ENCODE results near the gene PNCK. TPM values are rescaled to one million over a fixed set of nuclear protein-coding genes. Genes with fewer than 3 reads are reported as not detected.

Gene PNCK
- total and polyA plus RNA-seq, 9 donors = 0.93 to 10.6 (median 3.5) TPM

- H3K27ac ChIP-seq (ENCODE audit: low read length) = no peak within 1 kb of the TSS
- DNase-seq = peak; percentile 33
- WGBS (ENCODE audit: insufficient coverage) = 34% methylated on average over 43 of the region's 53 CpGs
- peaks cover 69% of the 10 kb centered on the region for H3K27me3 ChIP-seq (ENCODE audit: control insufficient read depth, insufficient read depth, low read length)
- H3K4me1 ChIP-seq (ENCODE audit: control insufficient read depth, insufficient read depth, low read length) = peaks cover 24% of the 10 kb centered on the region
- no peaks in the 10 kb centered on the region for H3K9me3 ChIP-seq (replicated peaks; ENCODE audit: control insufficient read depth, low read depth, low read length)
- H3K36me3 ChIP-seq (ENCODE audit: control insufficient read depth, insufficient read depth, low read length) = no peaks in the 10 kb centered on the region
- H3K4me3 ChIP-seq (ENCODE audit: low read length) = no peak within 1 kb of the TSS
Measured at GRCh38 chrX:153646620-153647373, 26.8 kb downstream of the PNCK start, which contains the start of gene DUSP9. Gene DUSP9 (plus strand): TSS chrX:153647203. CDS start chrX:153647954, 751 bp downstream.

- H3K9me3 ChIP-seq (replicated peaks; ENCODE audit: control insufficient read depth, low read depth, low read length) = no peaks in the 10 kb centered on the region
- H3K36me3 ChIP-seq (ENCODE audit: control insufficient read depth, insufficient read depth, low read length) = no peaks in the 10 kb centered on the region
- peaks cover 32% of the 10 kb centered on the region for H3K4me1 ChIP-seq (ENCODE audit: control insufficient read depth, insufficient read depth, low read length)
- H3K4me3 ChIP-seq (ENCODE audit: low read length) = no peak overlapping the region
- H3K27me3 ChIP-seq (ENCODE audit: control insufficient read depth, insufficient read depth, low read length) = peaks cover 77% of the 10 kb centered on the region
- H3K27ac ChIP-seq (ENCODE audit: low read length) = no peak overlapping the region
- WGBS (ENCODE audit: insufficient coverage) = 63% methylated on average over 7 of the region's 10 CpGs
- DNase-seq = no peak
Measured at GRCh38 chrX:153645921-153646488, 27.6 kb downstream of the PNCK start.

- no peak for DNase-seq
- Histone ChIP-seq H3K27ac (ENCODE audit: low read length) (no peak overlapping the region), H3K9me3 (replicated peaks; ENCODE audit: control insufficient read depth, low read depth, low read length) (no peaks in the 10 kb centered on the region), H3K27me3 (ENCODE audit: control insufficient read depth, insufficient read depth, low read length) (peaks cover 80% of the 10 kb centered on the region), H3K4me1 (ENCODE audit: control insufficient read depth, insufficient read depth, low read length) (peaks cover 40% of the 10 kb centered on the region), H3K36me3 (ENCODE audit: control insufficient read depth, insufficient read depth, low read length) (no peaks in the 10 kb centered on the region), H3K4me3 (ENCODE audit: low read length) (no peak overlapping the region)
- 64% methylated on average over 5 of the region's 6 CpGs for WGBS (ENCODE audit: insufficient coverage)
Measured at GRCh38 chrX:153645151-153645550, 28.5 kb downstream of the PNCK start.

GRCh38 chrX:153644356-153645125 lies 29.1 kb downstream of the PNCK start:
- WGBS (ENCODE audit: insufficient coverage) = 26% methylated on average over 31 of the region's 46 CpGs
- Histone ChIP-seq H3K27ac (ENCODE audit: low read length) (no peak overlapping the region), H3K27me3 (ENCODE audit: control insufficient read depth, insufficient read depth, low read length) (peaks cover 83% of the 10 kb centered on the region), H3K36me3 (ENCODE audit: control insufficient read depth, insufficient read depth, low read length) (no peaks in the 10 kb centered on the region), H3K4me3 (ENCODE audit: low read length) (no peak overlapping the region), H3K9me3 (replicated peaks; ENCODE audit: control insufficient read depth, low read depth, low read length) (no peaks in the 10 kb centered on the region), H3K4me1 (ENCODE audit: control insufficient read depth, insufficient read depth, low read length) (peaks cover 41% of the 10 kb centered on the region)
- DNase-seq = no peak

GRCh38 chrX:153643431-153644351 lies 29.9 kb downstream of the PNCK start:
- H3K27ac ChIP-seq (ENCODE audit: low read length) = no peak overlapping the region
- no peaks in the 10 kb centered on the region for H3K9me3 ChIP-seq (replicated peaks; ENCODE audit: control insufficient read depth, low read depth, low read length)
- no peak overlapping the region for H3K4me3 ChIP-seq (ENCODE audit: low read length)
- peaks cover 82% of the 10 kb centered on the region for H3K27me3 ChIP-seq (ENCODE audit: control insufficient read depth, insufficient read depth, low read length)
- H3K36me3 ChIP-seq (ENCODE audit: control insufficient read depth, insufficient read depth, low read length) = no peaks in the 10 kb centered on the region
- no peak for DNase-seq
- 27% methylated on average over 64 of the region's 84 CpGs for WGBS (ENCODE audit: insufficient coverage)
- H3K4me1 ChIP-seq (ENCODE audit: control insufficient read depth, insufficient read depth, low read length) = peaks cover 41% of the 10 kb centered on the region

- Histone ChIP-seq H3K27me3 (ENCODE audit: control insufficient read depth, insufficient read depth, low read length) (peaks cover 77% of the 10 kb centered on the region), H3K4me1 (ENCODE audit: control insufficient read depth, insufficient read depth, low read length) (peaks cover 41% of the 10 kb centered on the region), H3K36me3 (ENCODE audit: control insufficient read depth, insufficient read depth, low read length) (no peaks in the 10 kb centered on the region), H3K27ac (ENCODE audit: low read length) (no peak overlapping the region), H3K4me3 (ENCODE audit: low read length) (no peak overlapping the region), H3K9me3 (replicated peaks; ENCODE audit: control insufficient read depth, low read depth, low read length) (no peaks in the 10 kb centered on the region)
- WGBS (ENCODE audit: insufficient coverage) = 27% methylated on average over 43 of the region's 48 CpGs
- no peak for DNase-seq
Measured at GRCh38 chrX:153642655-153643430, 30.8 kb downstream of the PNCK start.

GRCh38 chrX:153642051-153642654 lies 31.5 kb downstream of the PNCK start:
- Histone ChIP-seq H3K27me3 (ENCODE audit: control insufficient read depth, insufficient read depth, low read length) (peaks cover 74% of the 10 kb centered on the region), H3K9me3 (replicated peaks; ENCODE audit: control insufficient read depth, low read depth, low read length) (no peaks in the 10 kb centered on the region), H3K4me3 (ENCODE audit: low read length) (no peak overlapping the region), H3K4me1 (ENCODE audit: control insufficient read depth, insufficient read depth, low read length) (peaks cover 34% of the 10 kb centered on the region), H3K36me3 (ENCODE audit: control insufficient read depth, insufficient read depth, low read length) (no peaks in the 10 kb centered on the region), H3K27ac (ENCODE audit: low read length) (no peak overlapping the region)
- WGBS (ENCODE audit: insufficient coverage) = 34% methylated on average over 47 of the region's 62 CpGs
- no peak for DNase-seq

GRCh38 chrX:153641627-153642026 lies 32.0 kb downstream of the PNCK start:
- WGBS (ENCODE audit: insufficient coverage) = 20% methylated on average over 1 of the region's 8 CpGs
- no peak overlapping the region for H3K4me3 ChIP-seq (ENCODE audit: low read length)
- H3K27ac ChIP-seq (ENCODE audit: low read length) = no peak overlapping the region
- H3K36me3 ChIP-seq (ENCODE audit: control insufficient read depth, insufficient read depth, low read length) = no peaks in the 10 kb centered on the region
- no peaks in the 10 kb centered on the region for H3K9me3 ChIP-seq (replicated peaks; ENCODE audit: control insufficient read depth, low read depth, low read length)
- no peak for DNase-seq
- peaks cover 33% of the 10 kb centered on the region for H3K4me1 ChIP-seq (ENCODE audit: control insufficient read depth, insufficient read depth, low read length)
- H3K27me3 ChIP-seq (ENCODE audit: control insufficient read depth, insufficient read depth, low read length) = peaks cover 70% of the 10 kb centered on the region

Data from muscle of leg (tissue), 11 donors.